ENCODE measurements around the gene CKAP2L. TPM values are rescaled to one million over a fixed set of nuclear protein-coding genes. Genes with fewer than 3 reads are reported as not detected.

CKAP2L gene
- total and polyA plus RNA-seq, 10 of the 15 experiments (the other 5 are each of a cell fraction or from before 2014, with no cell fraction given), result 10.5 to 37.4 (median 20.2) TPM

- SMC1A ChIA-PET (ENCODE audit: uncharacterized antibody, unreplicated experiment), result interaction anchor here (0.7 to 10.9 kb wide), 29 partner anchors 9 to 217 kb away, joined by 3 to 455 read pairs (median 10); partner anchors contain the start of genes CHCHD5 and SLC20A1
- CTCF ChIA-PET, result interaction anchor here (0.8 to 12.8 kb wide), 33 partner anchors 10 to 231 kb away, joined by 3 to 671 read pairs (median 6); partner anchors contain the start of genes CHCHD5 and SLC20A1
- FAIRE-seq (no peak), DNase-seq (ENCODE audit: low read depth, low spot score) (no peak), ATAC-seq (peak; percentile 33)
- Histone ChIP-seq H4K20me1 (ENCODE audit: control insufficient read depth, insufficient read depth) (no peaks in the 10 kb centered on the region), H3K4me1 (ENCODE audit: control insufficient read depth, insufficient read depth, low read length) (peaks cover 22% of the 10 kb centered on the region), H3K27me3 (replicated peaks in 1 of 2; ENCODE audit: control insufficient read depth in 2 of 2, insufficient read depth in 2 of 2, low read length in 1 of 2) (no peaks in the 10 kb centered on the region), H3K9me3 (replicated peaks; ENCODE audit: control insufficient read depth, insufficient read depth, low read length) (no peaks in the 10 kb centered on the region), H3K27ac (ENCODE audit: control insufficient read depth, insufficient read depth) (no peak overlapping the region), H3K4me2 (ENCODE audit: control insufficient read depth, insufficient read depth) (no peak overlapping the region), H3K79me2 (ENCODE audit: control insufficient read depth, insufficient read depth, low read length) (no peaks in the 10 kb centered on the region), H3K4me3 (no peak overlapping the region), H2AFZ (ENCODE audit: control insufficient read depth, low read depth, low read length) (no peak overlapping the region), H3K9ac (ENCODE audit: control insufficient read depth, insufficient read depth, low read length) (no peak overlapping the region), H3K36me3 (ENCODE audit: control insufficient read depth in 2 of 2, insufficient read depth in 2 of 2, low read length in 1 of 2) (no peaks in the 10 kb centered on the region)
- POLR2A ChIA-PET, result interaction anchor here (0.6 to 4.9 kb wide), 14 partner anchors 12 to 140 kb away, joined by 3 to 51 read pairs (median 6); partner anchors contain the start of genes CHCHD5 and SLC20A1
- 48% methylated on average over 21 of the region's 21 CpGs for WGBS (ENCODE audit: insufficient coverage, insufficient replicate concordance, low lambda C conversion rate, missing lambda C conversion rate)
- intact Hi-C loops (cut with micrococcal nuclease; ENCODE audit: unreplicated experiment), result loop anchor here (5.0 kb wide), 1 partner anchor 243 kb away; the partner anchor contains the start of gene TTL
- BruUV-seq (replicated peaks), result no TSS peak
- TF ChIP-seq YY1 (IDR thresholded peaks at IDR 0.05; ENCODE audit: low read depth, low read length), result 0 out of 2 replicates have a peak, but pooled peaks have one; percentile 8
- 0 out of 2 replicates have a peak, but pooled peaks have one; percentile 13 for TF ChIP-seq LARP7 (IDR thresholded peaks at IDR 0.05)
- TF ChIP-seq SMC3 (IDR thresholded peaks at IDR 0.05; ENCODE audit: borderline replicate concordance, low read length), result peak; percentile 45; the same call in 1 of the 2 replicates
- no peak for TF ChIP-seq SUPT20H (IDR thresholded peaks at IDR 0.05; ENCODE audit: borderline replicate concordance, control insufficient read depth, low read depth, low read length)
- TF ChIP-seq HDGF (IDR thresholded peaks at IDR 0.05), result 0 out of 2 replicates have a peak, but pooled peaks have one; percentile 41
- peak; percentile 46 for TF ChIP-seq RAD21 (IDR thresholded peaks at IDR 0.05; ENCODE audit: insufficient read depth, low read depth, low read length)
- TF ChIP-seq, protein P1, sequence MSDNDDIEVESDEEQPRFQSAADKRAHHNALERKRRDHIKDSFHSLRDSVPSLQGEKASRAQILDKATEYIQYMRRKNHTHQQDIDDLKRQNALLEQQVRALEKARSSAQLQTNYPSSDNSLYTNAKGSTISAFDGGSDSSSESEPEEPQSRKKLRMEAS (IDR thresholded peaks at IDR 0.05; ENCODE audit: low read depth, low read length), result no peak
- TF ChIP-seq EZH2 (IDR thresholded peaks at IDR 0.05; ENCODE audit: borderline replicate concordance, control insufficient read depth, low read depth, low read length), result no peak
- TF ChIP-seq NR2F1 (conservative IDR thresholded peaks at IDR 0.05), result 0 out of 2 replicates have a peak, but pooled peaks have one; percentile 51
- 0 out of 2 replicates have a peak, but pooled peaks have one; percentile 12 for TF ChIP-seq IKZF1 (conservative IDR thresholded peaks at IDR 0.05)
- TF ChIP-seq CTCF (IDR thresholded peaks at IDR 0.05 in 2 of 3, conservative IDR thresholded peaks at IDR 0.05 in 1 of 3; ENCODE audit: control insufficient read depth in 2 of 3, extremely low read depth in 1 of 3, insufficient read depth in 1 of 3, low read depth in 3 of 3, low read length in 3 of 3), result peak; percentile 6 to 51 (median 42); a peak in 3 of 6 replicates
- TF ChIP-seq ZBTB11 (CRISPR knock-in tag; IDR thresholded peaks at IDR 0.05), result no peak
- TF ChIP-seq ZNF622 (IDR thresholded peaks at IDR 0.05), result no peak
- in situ Hi-C loops (cut with MboI), result loop anchor here (5.0 kb wide), 2 partner anchors 98 to 123 kb away; no protein-coding TSS in a partner anchor
- RAD21 ChIA-PET (ENCODE audit: unreplicated experiment), result interaction anchor here (0.8 to 10.7 kb wide), 24 partner anchors 9 to 217 kb away, joined by 3 to 494 read pairs (median 7); partner anchors contain the start of genes CHCHD5 and SLC20A1
Measured at GRCh38 chr2:112724591-112725525, 39.6 kb downstream of the CKAP2L start.
